ENCODE results near the gene PCDH9.
"Not testable (repeated sequence)": the region's sequence is repeated elsewhere in the genome, so short reads cannot be mapped to it uniquely, and the experiment has no call there.

Gene PCDH9

GRCh38 chr13:66323745-66324347 lies 906.3 kb downstream of the PCDH9 start:
- DNase-seq = no peak

GRCh38 chr13:66322936-66323335 lies 907.2 kb downstream of the PCDH9 start:
- DNase-seq = no peak

- DNase-seq = no peak
These were observed 907.9 kb downstream of the PCDH9 start for GRCh38 chr13:66322193-66322740.

- no peak for DNase-seq
These were observed 915.2 kb downstream of the PCDH9 start for GRCh38 chr13:66314911-66315310.

GRCh38 chr13:66313413-66313812 lies 916.7 kb downstream of the PCDH9 start:
- no peak for DNase-seq

GRCh38 chr13:66312312-66313087 lies 917.6 kb downstream of the PCDH9 start:
- no peak for DNase-seq

GRCh38 chr13:66305961-66306617 lies 924.0 kb downstream of the PCDH9 start:
- DNase-seq = no peak

GRCh38 chr13:66301482-66301881 lies 928.7 kb downstream of the PCDH9 start:
- DNase-seq = no peak

- no peak for DNase-seq
These were observed 929.1 kb downstream of the PCDH9 start for GRCh38 chr13:66301006-66301405.

GRCh38 chr13:66296875-66297274 lies 933.3 kb downstream of the PCDH9 start:
- DNase-seq = no peak

GRCh38 chr13:66296328-66296727 lies 933.8 kb downstream of the PCDH9 start:
- DNase-seq = no peak

- DNase-seq = not testable (repeated sequence)
These were observed 943.3 kb downstream of the PCDH9 start for GRCh38 chr13:66286806-66287205.

GRCh38 chr13:66275416-66275815 lies 954.7 kb downstream of the PCDH9 start:
- DNase-seq = no peak

- DNase-seq = no peak
These were observed 957.1 kb downstream of the PCDH9 start for GRCh38 chr13:66273011-66273410.

- DNase-seq = no peak
These were observed 963.4 kb downstream of the PCDH9 start for GRCh38 chr13:66266761-66267160.

GRCh38 chr13:66266348-66266747 lies 963.8 kb downstream of the PCDH9 start:
- DNase-seq = no peak

- no peak for DNase-seq
These were observed 964.8 kb downstream of the PCDH9 start for GRCh38 chr13:66265371-66265770.

- no peak for DNase-seq
These were observed 965.2 kb downstream of the PCDH9 start for GRCh38 chr13:66264971-66265370.

GRCh38 chr13:66262330-66262729 lies 967.8 kb downstream of the PCDH9 start:
- no peak for DNase-seq

GRCh38 chr13:66259426-66259825 lies 970.7 kb downstream of the PCDH9 start:
- DNase-seq = not testable (repeated sequence)
